NCI-H2196 treated with DMSO at 0.1 percent for 48 hours (cell line): ENCODE results near the gene KNDC1.

ENCODE experiments used
- DNase-seq: peaks from one replicate; lab custom pipeline; 2025; ENCODE audit not compliant: unreplicated experiment; lab: John Stamatoyannopoulos, UW

Gene KNDC1

DNA sequence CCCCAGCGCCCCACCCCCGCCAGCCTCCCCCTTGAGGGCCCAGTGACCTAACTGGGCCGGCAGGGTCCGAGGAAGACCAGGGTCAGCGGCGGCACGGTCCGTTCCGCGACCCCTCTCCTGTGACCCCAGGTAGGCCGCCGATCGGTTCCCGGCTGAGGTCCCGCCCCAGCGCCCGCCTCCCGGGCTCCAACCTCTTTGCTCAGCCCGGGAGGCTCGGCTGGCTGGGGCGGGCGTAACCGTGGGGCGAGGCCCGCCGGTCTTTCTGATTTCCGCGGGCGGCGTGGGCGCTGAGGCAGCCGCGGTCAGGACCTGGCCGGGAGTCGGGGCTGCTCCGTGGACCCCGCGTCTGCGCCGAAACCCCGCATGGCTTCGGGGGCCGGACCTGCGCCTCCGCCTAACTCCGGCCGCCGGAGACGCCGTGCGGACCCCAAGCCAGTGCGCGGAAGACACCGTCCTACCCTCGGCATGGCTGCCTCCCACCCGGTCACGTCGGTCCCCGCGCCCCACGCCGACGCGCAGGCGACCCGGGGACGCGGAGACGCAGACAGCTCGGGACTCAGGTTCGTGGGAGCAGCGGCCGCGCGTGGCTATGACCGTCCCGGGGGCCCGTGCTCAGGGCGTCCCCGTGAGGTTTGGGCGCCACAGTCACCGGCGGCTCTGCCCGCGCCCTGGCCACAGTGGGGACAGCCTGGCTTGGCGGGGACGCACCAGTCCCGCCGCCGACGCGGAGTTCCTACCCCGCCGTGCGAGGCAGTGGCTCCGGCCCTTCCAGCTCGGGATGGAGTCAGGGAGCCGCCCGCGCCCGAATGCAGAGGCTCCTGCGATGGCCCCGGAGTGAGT is 76.6 kb downstream of the KNDC1 start:
- DNase-seq, result no peak

DNA sequence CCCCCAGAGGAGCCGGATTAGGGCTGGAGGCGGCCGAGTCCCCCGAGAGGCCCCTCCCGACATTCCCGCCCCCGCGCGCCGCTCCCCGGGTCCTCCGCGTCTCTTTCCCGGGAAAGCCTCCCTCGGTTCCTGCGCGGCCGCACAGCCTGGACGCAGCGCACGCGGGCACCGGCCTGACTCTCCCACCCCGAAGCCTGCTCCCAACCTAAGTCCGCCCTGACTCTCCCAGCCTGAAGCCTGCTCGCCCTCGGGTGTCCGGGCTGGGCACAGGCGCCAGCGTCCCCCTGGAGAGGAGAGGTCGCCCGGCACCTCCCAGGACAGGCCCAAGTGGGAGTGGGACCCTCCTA is 77.2 kb downstream of the KNDC1 start:
- DNase-seq, result no peak

DNA sequence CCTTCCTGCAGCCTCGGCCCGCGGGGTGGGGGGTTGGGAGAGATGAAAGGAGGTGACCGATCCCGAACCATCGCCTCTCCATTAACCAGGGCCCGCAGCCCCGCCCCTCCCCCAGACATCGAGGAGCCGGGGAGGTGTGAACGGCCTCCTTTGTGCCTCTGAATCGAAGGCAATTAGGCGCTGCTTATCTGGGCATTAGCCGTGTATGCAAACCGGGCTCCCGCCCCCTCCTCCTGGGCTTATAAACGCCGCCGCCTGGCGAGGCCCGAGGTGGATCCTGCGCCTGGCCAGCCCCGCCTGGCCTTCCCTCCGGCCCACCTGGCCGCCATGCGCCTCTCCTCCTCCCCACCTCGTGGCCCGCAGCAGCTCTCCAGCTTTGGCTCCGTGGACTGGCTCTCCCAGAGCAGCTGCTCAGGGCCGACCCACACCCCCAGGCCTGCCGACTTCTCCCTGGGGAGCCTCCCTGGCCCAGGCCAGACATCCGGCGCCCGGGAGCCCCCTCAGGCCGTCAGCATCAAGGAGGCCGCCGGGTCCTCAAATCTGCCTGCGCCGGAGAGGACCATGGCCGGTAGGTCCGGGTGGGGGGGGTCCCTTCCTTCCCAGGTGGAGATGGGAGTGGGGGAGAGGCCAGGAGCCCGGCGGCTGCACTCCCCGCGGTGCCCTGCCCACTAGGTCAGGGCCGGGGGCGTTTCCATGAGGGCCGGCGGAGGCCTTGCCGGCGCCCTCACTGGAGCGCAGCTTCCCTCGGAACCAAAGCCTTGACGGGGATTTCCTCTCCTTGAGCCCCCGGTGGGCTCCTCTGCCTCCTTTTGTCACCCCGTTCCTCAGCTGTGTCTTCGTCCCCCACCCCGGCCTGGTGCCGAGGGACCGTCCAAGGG is 77.8 kb downstream of the KNDC1 start, which contains the start of gene VENTX:
Gene VENTX (plus strand): TSS at position 268 of the 878 bp plus-strand sequence. CDS start 60 bp downstream, at position 328.
- DNase-seq, result no peak

DNA sequence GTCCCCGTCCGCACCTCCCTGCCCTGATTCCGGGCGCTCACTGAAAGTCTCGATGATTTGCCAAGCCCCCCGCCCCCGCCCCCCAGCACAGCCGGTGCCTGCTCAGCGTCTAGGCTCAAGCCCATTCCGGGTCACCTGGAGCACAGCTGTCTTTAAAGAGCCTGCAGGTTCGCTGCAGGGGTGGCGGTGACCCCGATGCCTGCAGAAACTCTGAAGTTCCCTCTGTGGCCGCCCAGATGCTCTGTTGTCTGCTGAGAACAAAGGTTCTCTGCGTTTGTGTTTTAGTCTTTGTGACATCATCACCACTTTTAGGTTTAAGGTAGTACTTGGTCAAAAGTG is 78.4 kb downstream of the KNDC1 start:
- no peak for DNase-seq

DNA sequence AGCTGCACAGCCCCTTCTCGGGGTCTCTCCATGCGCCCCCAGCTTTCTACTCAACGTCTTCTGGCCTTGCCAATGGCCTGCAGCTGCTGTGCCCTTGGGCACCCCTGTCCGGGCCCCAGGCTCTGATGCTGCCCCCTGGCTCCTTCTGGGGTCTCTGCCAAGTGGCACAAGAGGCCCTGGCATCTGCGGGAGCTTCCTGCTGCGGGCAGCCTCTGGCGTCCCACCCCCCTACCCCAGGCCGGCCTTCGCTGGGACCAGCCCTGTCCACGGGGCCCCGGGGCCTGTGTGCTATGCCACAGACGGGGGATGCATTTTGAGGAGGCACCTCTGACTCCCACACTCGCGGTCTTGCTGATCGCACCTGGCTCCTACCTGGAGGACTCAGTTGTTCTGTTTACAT is 80.0 kb downstream of the KNDC1 start:
- DNase-seq, result no peak

DNA sequence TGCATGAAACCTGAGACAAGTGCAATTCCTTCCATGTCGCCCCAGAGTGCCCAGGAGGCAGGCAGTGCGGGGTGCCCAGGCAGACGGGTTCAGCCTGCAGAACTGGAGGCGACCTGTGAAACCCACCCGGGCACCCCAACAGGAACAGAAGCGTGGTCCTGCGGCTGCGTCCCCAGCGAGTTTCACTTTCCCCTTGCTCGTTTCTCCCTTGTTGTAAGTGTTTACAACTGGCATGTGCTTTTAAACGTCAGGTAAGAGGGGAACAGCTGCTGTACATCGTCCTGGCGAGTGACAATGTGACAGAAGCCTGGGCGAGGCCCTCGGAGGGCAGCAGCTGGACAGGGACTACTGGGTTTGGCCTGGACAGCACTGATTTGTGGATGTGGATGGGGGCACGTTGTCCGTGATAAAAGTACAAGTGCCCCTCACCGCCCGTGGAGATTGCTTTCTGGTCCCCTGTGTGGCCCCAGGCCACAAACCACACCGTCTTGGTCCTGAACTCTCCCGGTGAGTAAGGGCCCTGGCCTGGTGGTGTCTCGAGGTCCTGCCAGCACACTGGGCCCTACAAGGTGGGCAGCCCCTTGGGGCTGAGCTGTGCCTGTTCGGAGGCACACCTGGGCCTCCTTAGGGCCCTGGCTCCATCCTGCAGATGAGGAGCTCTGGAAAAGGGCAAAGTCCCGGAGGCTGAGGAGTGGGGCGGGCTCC is 81.6 kb downstream of the KNDC1 start:
- no peak for DNase-seq

DNA sequence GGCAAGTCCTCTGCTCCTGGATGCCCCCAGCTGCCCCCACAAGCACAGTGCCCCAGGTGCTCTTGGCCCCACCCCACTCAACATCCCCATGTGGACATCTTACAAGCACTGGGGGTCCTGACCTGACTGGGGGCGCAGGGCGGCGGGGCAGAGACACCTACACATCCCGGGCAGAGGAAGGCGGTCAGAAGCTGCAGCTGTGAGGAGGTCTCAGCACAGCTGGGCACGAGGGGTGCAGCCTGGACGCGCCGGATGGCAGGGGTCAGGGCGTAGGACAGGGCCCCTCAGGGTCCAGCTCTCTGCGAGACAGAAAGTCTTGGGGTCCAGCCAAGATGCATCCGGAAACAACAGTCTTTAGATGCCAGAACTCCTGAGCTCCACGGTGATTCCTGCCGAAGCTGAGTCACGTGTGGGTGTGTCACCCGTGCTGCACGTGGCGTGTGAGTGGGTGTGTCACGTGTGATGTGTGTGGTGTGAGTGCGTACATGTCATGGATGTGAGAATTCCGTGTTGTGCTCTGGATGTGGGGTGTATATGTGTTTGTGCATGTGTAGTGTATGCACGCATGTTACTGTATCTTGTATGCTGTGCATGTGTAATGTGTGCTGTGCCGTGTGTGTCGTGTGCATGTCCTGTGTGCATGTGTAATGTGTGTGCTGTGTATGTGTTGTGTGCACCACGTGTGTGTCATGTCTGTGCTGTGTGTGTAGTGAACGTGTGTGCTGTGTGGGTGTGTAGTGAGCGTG is 82.8 kb downstream of the KNDC1 start:
- DNase-seq, result no peak

DNA sequence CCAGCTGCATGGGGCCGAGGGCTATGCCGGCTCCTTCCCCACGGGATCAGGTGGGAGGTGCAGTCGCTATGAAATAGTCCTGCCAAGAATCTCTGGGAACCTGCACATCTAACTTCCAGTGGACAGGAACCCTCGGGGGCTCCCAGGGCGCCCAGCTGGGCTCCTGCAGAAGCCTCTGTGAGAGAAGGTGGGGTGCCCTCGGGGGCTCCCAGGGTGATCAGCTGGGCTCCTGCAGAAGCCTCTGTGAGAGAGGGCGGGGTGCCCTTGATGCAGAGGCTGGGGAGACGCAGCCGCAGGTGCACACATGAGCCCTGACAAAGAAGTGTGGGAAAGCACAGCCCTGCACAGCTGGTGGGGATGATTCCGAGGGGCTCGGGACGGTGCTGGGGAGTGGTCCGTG is 83.6 kb downstream of the KNDC1 start:
- no peak for DNase-seq

DNA sequence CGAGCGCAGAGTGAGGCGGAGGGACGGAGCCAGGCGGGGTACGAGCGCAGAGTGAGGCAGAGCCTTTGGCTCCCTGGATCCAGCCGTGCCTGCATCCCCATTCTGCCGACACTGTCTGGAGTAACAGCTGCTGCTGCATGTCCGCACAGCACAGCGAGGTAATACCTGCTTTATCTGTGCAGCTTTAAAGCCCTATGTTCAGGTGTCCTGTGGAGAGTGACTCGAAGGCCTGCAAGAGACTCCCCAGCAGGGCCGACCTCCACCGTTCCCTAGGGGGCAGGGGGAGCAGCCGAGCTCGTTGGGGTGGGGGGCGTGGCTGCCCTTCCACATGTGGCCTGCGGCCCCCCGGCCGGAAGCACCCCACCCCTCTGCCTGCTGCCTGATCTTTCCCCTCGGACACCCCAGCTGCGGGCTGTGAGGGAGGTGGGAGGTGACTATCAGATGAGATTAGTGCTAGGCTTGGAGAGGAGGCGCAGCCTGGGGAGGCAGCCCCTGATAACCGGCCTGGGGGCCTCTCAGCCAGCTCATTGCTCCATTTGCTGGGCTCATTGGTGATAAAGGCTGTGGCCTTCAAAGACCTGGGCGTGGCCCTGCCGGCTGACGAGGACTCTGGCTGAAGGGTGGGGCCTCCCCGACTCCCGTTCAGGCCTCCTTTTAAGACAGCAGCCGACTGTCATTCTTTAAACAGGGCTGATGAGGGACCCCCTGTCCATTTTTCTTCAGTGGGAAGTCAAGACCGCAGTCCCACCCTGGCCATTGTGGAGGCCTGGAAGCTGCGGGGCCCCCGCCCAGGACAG is 85.6 kb downstream of the KNDC1 start:
- no peak for DNase-seq

DNA sequence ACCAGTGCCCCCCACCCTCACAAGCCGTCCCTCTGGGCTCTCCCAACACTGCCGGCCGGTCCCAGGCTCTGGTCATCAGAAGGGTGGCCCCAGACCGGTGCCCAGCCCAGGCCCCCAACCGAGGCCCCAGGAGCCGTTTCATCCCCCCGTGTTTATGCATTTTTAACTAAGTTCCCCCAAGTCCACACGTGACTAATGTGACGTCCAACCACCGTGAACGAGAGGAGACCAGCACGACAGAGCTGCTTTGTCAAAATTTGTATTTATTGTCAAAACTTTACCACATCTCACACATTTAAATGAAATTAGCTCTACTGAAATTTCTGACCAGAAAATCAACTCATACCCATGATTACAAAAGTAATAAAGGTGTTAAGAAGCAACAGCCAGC is 86.2 kb downstream of the KNDC1 start:
- no peak for DNase-seq

DNA sequence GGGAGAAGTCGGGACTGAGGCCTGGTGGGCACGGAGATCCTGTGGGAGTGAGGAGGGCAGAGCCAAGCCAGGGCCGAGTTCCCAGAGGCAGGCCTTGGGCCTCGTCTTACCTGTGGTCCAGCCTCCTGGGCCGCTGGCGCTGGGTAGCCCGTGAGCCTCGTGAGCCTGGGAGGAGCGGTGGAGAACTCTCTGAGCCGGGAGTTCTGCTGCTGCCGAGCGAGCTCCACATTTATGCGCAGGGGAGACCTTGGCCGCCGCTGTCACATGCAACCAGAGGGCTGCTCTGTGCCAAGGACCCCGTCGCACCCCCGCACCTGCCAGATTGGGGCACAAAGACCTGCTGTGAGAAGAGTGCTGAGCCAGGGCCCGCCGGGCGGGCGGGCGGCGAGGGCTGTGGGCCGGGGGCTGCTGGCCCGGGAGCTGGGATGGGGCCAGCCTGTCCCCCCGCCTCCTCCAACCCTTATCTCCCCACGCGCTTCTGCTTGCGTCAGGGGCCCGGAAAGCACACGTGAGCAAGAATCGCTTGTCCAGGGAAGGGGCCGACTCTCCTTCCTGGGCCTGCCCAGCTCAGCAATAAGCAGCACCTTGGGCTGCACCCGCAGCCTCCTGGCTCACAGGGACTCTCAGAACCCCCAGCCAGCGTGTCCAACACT is 87.8 kb downstream of the KNDC1 start:
- DNase-seq, result no peak

DNA sequence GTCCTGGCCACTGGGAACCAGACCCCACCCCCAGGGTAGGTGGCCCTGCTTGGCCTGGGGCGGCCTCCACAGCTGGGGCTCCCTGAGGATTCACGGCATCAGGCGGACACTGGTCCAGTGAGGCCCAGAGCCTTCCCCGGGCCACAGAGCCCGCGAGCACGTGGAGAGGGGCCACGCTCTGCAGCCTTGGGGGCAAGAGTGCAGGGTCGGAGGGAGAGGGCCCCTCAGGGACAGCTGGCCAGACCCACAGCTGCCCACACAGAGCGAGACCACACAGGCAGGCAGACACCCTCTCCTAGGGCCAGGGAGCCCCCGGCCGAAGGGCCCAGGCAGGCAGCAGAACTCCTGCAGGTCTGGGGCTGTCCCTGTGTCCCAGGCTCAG is 88.3 kb downstream of the KNDC1 start:
- DNase-seq, result no peak

DNA sequence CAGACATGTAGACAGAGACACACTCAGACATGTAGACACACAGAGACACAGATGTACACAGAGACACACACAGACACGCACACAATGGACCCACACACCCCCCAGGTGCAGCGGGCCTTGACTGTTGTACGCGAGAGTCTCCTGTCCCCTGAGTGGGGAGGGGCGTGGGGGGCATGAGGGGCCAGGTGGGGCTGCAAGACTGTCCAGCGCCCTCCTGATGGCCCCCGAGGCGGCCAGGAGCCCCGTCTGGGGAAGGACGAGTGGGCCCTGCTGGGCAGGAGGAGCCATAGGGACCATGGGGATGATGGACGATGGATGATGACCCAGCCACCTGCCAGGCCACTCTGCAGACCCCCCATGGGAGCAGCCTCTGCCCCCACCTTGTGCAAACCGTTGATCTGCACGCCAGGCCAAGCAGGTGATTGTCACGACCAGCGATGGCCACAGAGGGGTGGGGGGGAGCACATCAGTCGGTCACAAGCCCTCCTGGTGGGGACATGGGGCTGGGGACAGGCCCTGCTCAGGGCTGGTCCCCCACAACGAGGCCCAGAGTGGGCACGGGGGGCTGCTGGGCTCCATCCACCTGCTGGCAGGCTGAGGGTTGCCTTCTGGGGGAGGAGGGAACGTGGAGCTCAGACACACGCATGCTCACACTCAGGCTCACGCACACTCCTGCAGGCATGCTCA is 89.2 kb downstream of the KNDC1 start:
- no peak for DNase-seq

DNA sequence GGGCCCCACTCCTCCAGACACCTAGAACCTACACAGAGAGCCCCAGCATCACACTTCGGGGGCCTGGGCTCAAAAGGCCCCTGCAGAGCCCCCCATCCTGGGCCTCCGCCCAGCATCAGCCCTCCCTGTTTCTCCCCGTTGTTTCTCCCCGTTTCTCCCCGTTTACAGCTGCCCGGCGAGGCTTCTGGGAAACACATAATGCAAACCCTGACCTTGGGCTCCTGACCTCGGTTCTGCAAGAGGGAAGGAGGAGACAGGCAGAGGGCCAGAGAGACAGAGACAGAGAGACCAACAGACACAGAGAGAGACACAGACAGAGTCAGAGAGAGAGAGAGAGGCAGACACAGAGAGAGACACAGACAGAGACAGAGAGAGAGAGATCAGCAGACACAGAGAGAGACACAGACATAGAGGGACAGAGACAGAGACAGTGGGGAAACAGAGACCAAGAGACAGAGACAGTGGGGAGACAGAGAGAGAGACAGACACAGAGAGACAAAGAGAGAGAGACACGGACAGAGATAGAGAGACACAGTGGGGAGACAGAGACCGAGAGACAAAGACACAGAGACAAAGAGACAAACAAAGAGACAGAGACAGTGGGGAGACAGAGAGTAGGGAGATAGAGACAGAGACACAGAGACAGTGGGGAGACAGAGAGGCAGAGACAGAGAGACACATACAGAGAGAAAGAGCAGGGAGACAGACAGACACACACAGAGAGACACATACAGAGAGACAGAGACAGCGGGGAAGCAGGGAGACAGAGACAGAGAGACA is 90.1 kb downstream of the KNDC1 start:
- no peak for DNase-seq

DNA sequence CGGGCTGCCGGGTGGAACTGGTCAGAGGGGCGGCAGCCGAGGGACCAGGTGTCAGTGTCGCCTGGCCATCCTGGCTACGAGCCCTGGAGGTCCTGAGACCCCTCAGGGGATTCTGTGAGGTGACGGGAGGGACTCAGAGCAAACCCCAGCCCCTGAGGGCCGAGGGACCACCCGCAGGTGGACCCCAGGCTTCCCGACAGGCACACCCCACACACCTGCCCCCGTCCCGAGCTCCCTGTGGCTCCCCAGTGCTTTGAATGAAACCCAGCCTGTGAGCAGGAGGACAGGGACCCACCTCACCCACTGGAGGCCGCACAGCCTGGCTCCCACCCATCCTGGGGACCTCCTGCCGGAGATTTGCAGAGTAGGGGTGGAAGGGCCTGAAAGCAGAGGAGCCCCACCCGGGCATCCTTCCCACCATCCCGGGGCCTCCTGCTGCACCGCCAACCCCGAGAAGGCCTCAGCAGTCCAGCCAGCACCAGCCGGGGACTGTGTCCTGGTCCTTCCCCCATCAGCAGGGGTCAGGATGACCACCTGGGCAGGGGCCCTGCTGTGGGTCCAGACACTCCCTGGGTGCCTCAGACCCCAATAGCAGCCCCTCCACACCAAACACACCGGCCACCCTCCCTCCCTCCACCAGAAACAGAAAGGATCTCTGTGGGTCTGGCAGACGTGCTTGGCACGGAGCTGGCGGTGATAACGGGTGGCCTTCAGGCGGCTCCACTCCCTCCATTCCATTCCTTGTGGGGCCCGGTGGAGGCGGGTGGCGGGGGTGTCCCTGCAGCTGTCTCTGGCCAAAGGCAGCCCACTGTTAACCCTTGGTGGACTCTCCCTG is 91.6 kb downstream of the KNDC1 start:
- DNase-seq, result no peak

DNA sequence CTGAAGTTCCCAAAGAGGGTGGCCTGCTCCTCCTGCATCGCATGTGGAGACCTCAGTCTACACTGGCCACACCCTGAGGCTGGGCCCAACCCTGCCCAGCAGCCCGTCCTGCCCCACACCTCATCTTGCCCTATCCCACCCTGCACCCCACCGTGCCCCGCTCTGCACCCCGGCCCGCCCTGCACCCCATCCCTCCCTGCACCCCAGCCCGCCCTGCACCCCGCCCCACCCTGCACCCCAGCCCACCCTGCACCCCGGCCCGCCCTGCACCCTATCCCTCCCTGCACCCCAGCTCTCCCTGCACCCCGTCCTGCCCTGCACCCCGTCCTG is 92.2 kb downstream of the KNDC1 start:
- no peak for DNase-seq

DNA sequence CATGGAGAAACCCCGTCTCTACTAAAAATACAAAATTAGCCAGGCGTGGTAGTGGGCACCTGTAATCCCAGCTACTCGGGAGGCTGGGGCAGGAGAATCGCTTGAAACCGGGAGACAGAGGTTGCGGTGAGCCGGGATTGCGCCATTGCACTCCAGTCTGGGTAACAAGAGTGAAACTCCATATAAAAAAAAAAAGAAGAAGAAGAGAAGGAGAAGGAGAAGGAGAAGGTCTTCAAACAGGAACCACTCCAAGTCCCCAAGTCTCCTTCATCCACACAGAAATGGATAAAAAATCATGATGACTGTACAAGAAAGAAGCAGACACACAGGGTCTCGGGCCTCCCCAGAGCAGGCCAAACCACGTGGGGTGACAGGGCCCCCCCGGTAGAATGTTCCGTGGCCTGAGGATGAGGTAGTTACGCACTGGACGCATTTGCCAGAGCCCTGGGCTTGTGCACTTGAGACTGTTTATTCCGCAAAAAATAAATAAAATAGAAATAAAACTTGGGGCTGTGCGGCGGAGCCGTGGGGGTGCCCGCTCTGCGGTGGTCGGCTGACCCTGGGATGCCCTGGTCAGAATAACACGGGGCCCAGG is 93.4 kb downstream of the KNDC1 start:
- no peak for DNase-seq
